GM12865 (cell line): ENCODE data around the gene CAP2.

Source experiments
- DNase-seq: peaks from one replicate; pipeline ENCODE4 v3.0.0; 2010; ENCODE audit warnings: low read depth
- H3K4me3 ChIP-seq: 2 replicates; pipeline ENCODE4 v1.5.1; 2011; ENCODE audit warnings: mild to moderate bottlenecking, low read depth, low read length, control low read depth
- TF ChIP-seq, protein P1 (sequence below): IDR thresholded peaks from 2 replicates; pipeline ENCODE4 v1.5.1; 2011; ENCODE audit warnings: low read length, control low read depth, low read depth, inconsistent platforms; ENCODE audit not compliant: insufficient read depth; ENCODE audit errors: missing control alignments

CAP2 gene

DNA sequence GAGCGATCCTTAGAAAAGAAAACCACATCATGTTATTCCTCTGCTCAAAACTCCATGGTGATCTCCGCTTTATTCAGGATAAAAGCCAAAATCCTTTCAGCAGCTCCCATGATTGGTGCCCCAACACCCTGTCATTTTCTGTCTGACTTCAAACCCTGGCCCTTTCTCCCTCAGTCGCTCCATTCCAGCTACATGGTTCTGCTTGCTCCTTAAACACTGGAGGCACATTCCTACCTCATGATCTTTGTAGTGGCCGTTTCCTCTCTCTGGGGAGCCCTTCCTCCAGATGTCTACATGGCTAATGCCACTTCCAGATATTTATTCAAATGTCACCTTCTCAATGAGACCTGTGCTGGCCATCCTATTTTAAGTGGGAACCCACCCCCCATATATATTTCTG lies 100.8 kb downstream of the CAP2 start:
- no peak for DNase-seq
- TF ChIP-seq, protein P1, sequence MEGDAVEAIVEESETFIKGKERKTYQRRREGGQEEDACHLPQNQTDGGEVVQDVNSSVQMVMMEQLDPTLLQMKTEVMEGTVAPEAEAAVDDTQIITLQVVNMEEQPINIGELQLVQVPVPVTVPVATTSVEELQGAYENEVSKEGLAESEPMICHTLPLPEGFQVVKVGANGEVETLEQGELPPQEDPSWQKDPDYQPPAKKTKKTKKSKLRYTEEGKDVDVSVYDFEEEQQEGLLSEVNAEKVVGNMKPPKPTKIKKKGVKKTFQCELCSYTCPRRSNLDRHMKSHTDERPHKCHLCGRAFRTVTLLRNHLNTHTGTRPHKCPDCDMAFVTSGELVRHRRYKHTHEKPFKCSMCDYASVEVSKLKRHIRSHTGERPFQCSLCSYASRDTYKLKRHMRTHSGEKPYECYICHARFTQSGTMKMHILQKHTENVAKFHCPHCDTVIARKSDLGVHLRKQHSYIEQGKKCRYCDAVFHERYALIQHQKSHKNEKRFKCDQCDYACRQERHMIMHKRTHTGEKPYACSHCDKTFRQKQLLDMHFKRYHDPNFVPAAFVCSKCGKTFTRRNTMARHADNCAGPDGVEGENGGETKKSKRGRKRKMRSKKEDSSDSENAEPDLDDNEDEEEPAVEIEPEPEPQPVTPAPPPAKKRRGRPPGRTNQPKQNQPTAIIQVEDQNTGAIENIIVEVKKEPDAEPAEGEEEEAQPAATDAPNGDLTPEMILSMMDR: no peak
- H3K4me3 ChIP-seq: no peak overlapping the region

DNA sequence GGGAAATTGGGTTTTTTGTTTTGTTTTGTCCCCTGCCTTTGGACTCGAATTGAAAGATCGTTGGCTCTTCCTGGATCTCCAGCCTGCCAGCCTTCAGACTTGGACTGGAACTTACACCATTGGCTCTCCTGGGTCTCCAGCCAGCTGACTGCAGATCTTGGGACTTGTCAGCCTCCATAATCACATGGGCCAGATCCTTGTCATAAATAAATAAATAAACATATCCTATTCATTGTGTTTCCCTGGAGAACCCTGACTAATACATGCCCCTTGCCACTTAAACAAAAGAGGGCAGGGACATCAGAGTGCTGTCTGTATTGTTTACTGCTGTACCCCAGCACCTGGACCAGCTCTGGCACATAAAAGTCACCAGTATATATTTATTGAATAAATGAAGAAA lies 101.5 kb downstream of the CAP2 start:
- no peak for DNase-seq
- H3K4me3 ChIP-seq: no peak overlapping the region
- TF ChIP-seq, protein P1: no peak

DNA sequence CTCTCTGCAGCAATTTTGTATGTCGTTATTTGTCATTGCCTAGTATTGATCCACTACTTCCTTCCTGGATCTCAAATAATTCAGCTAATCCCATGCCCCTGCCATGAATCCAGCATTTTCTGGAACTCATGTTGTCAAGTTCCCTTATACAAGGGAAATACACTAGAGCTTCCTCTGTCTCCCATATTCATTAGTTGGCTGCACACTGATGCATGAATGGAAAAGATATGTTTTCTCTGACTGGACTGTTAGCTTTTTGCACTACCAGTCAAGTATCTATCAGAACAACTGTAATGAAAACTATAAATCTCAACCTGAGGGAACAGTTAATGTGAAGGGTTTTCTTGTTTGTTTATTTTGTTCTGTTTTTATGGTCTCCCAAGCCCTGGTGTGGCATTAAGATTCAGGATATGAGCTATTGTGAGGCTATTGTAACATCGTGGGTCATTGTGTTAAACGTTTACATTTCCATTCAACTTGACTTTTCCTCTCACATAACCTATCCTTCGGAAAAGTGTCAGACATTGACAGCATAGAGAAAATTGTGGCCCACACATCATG lies 104.2 kb downstream of the CAP2 start:
- no peak for DNase-seq
- H3K4me3 ChIP-seq: no peak overlapping the region
- TF ChIP-seq, protein P1: no peak

DNA sequence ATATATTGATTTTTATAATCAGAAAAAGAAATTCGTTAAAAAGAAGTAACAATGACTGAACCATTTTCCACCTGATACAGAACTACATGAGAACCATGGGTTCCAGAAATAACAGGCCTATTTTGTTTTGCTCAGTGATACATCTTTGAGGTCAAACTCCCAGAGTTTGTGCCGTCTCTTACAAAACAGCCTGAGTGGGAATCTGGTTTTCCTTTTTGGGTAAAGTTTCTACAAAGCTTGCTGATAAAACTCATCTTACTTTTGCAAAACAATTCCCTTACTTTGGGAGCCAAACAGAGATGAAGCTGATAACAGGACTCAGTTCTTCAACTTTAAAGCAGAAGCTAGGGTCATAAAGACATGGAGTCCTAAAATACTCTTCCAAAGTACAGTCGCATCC lies 108.0 kb downstream of the CAP2 start:
- DNase-seq: no peak

DNA sequence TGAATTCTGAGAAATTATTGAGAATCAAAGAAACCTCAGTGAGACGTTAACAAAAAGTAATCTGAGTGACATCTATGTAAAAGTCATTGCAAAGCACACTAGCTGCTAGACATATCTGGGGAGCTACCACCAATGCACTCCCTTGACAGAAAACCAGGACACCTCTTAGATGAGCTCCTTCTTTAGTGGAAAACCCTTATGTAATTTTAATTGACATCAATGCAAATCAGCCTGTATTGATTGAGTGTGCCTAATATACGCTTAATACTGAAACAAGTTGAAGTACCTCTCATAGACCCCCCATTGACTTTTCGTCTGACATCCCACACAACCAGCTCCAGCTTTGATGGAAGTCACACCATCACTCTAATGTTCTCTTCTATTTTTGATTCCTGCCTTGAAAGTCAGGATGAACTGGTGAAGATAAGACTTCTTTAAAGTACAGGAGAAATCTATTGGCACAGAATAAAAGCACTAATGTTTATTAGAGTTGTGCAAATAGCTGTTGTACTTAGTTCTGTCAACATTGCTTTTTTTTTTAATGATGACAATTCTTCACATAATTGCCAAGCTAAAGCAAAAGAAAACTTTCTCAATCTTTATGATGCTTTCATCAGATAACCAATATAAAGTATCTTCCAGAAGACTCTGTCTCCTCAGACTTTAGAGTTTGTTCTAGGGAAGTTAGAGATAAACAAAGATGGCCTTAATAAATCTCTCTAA lies 108.7 kb downstream of the CAP2 start:
- TF ChIP-seq, protein P1: no peak
- no peak for DNase-seq
- no peak overlapping the region for H3K4me3 ChIP-seq

More for the DNA sequence above, 108.0 kb downstream of the CAP2 start:
- TF ChIP-seq, protein P1: no peak
- no peak overlapping the region for H3K4me3 ChIP-seq

DNA sequence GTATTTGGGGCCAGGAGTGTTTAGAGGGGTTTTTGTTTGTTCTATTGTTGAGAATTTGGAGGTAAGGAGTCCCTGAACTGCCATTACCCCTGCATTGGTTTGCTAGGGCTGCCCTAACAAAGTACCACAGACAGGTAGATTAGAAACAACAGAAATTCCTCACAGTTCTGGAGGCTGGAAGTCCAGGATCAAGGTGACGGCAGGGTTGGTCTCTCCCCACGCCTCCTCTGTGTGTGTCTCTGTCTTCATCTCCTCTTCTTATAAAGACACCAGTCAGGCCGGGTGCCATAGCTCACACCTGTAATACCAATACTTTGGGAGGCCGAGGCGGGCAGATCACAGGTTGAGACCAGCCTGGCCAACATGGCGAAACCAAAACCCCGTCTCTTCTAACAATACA lies 109.7 kb downstream of the CAP2 start:
- TF ChIP-seq, protein P1: no peak
- H3K4me3 ChIP-seq: no peak overlapping the region
- DNase-seq: no peak

DNA sequence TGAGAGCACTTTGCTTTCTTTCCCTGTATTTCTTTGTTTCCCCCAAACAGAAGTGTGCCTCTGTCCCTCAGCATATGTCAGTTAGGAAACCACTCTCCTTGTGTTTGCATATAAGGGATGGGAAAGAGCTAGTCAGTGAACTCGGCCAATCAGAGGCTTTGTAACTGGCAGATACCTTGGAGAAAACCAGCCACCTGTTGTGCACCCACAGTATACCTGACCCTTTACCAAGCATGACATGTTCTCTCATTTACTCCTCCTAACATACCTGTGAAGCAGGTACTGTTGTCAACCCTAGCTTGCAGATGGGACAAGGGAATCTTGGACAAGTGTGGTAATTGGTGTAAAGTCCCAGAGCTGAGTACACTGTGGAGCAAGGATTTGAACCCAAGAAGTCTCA lies 110.6 kb downstream of the CAP2 start:
- DNase-seq: no peak
- TF ChIP-seq, protein P1: no peak
- H3K4me3 ChIP-seq: no peak overlapping the region
